HUES64 (cell line): ENCODE results near the gene CDK6.
"Not testable (repeated sequence)": the region's sequence is repeated elsewhere in the genome, so short reads cannot be mapped to it uniquely, and the experiment has no call there.

Source experiments
- H3K27ac ChIP-seq: 2 replicates; pipeline ENCODE4 v1.7.0; 2013; ENCODE audit warnings: low read depth, low read length, inconsistent platforms
- H3K27me3 ChIP-seq: 2 replicates; pipeline ENCODE4 v1.6.1; 2013; ENCODE audit warnings: mild to moderate bottlenecking, low read length; ENCODE audit not compliant: insufficient read depth
- H3K36me3 ChIP-seq: 2 replicates; pipeline ENCODE4 v1.6.1; 2013; ENCODE audit warnings: mild to moderate bottlenecking, low read length; ENCODE audit not compliant: insufficient read depth
- H3K4me1 ChIP-seq: 2 replicates; pipeline ENCODE4 v1.6.1; 2013; ENCODE audit warnings: mild to moderate bottlenecking, low read length, moderate library complexity; ENCODE audit not compliant: insufficient read depth
- H3K4me3 ChIP-seq: 2 replicates; pipeline ENCODE4 v1.5.1; 2013; ENCODE audit warnings: mild to moderate bottlenecking, low read length, moderate library complexity
- H3K9ac ChIP-seq: 2 replicates; pipeline ENCODE4 v1.6.1; 2013; ENCODE audit warnings: mild to moderate bottlenecking, low read depth, low read length
- H3K9me3 ChIP-seq: 2 replicates; pipeline ENCODE4 v1.6.1; 2013; ENCODE audit warnings: low read depth, low read length; ENCODE audit not compliant: insufficient read depth
- WGBS: fragments of 150-250, 120-280 bp; methylation state at CpG from one replicate; pipeline ENCODE4 v1.1.7; 2013; ENCODE audit warnings: missing lambda C conversion rate; 5-methylcytosine and 5-hydroxymethylcytosine counted together

Gene CDK6

GRCh38 chr7:92873776-92874175, 37.4 kb upstream of the CDK6 start:
- H3K36me3 ChIP-seq, result no peaks in the 10 kb centered on the region
- WGBS, result 70% methylated on average over 2 of the region's 2 CpGs

GRCh38 chr7:92872701-92873100, 36.3 kb upstream of the CDK6 start:
- Histone ChIP-seq H3K27ac (no peak overlapping the region), H3K4me1 (peaks cover 14% of the 10 kb centered on the region; the same call in 1 of the 2 replicates), H3K36me3 (no peaks in the 10 kb centered on the region), H3K27me3 (no peaks in the 10 kb centered on the region), H3K4me3 (no peak overlapping the region), H3K9ac (no peak overlapping the region), H3K9me3 (no peaks in the 10 kb centered on the region)

More at GRCh38 chr7:92873776-92874175, 37.4 kb upstream of the CDK6 start:
- H3K9ac ChIP-seq, result no peak overlapping the region
- H3K9me3 ChIP-seq, result no peaks in the 10 kb centered on the region
- no peaks in the 10 kb centered on the region for H3K27me3 ChIP-seq
- H3K27ac ChIP-seq, result no peak overlapping the region
- H3K4me1 ChIP-seq, result peaks cover 14% of the 10 kb centered on the region; the same call in 1 of the 2 replicates
- no peak overlapping the region for H3K4me3 ChIP-seq

- Histone ChIP-seq H3K36me3 (no peaks in the 10 kb centered on the region), H3K9ac (no peak overlapping the region), H3K27me3 (no peaks in the 10 kb centered on the region), H3K4me1 (peaks cover 10% of the 10 kb centered on the region; the same call in 1 of the 2 replicates), H3K27ac (no peak overlapping the region), H3K9me3 (no peaks in the 10 kb centered on the region), H3K4me3 (no peak overlapping the region)
These were observed 32.4 kb upstream of the CDK6 start for GRCh38 chr7:92868683-92869293.

GRCh38 chr7:92864169-92864568, 27.8 kb upstream of the CDK6 start:
- H3K27ac ChIP-seq, H3K27me3 ChIP-seq, H3K4me1 ChIP-seq, H3K36me3 ChIP-seq, H3K9ac ChIP-seq, H3K9me3 ChIP-seq, H3K4me3 ChIP-seq: not testable (repeated sequence)
- WGBS, result 77% methylated on average over 5 of the region's 5 CpGs

- Histone ChIP-seq H3K9ac (no peak overlapping the region), H3K27me3 (no peaks in the 10 kb centered on the region), H3K27ac (no peak overlapping the region), H3K4me3 (no peak overlapping the region), H3K9me3 (no peaks in the 10 kb centered on the region), H3K4me1 (peaks cover 11% of the 10 kb centered on the region; the same call in 1 of the 2 replicates), H3K36me3 (no peaks in the 10 kb centered on the region)
- 98% methylated on average over 2 of the region's 2 CpGs for WGBS
These were observed 20.1 kb upstream of the CDK6 start for GRCh38 chr7:92856436-92856835.

GRCh38 chr7:92854501-92855238, 18.3 kb upstream of the CDK6 start:
- Histone ChIP-seq H3K4me1 (peaks cover 11% of the 10 kb centered on the region; the same call in 1 of the 2 replicates), H3K27ac (no peak overlapping the region), H3K9me3 (no peaks in the 10 kb centered on the region), H3K27me3 (no peaks in the 10 kb centered on the region), H3K4me3 (no peak overlapping the region), H3K9ac (no peak overlapping the region), H3K36me3 (no peaks in the 10 kb centered on the region)
- 87% methylated on average over 5 of the region's 5 CpGs for WGBS

GRCh38 chr7:92851732-92852131, 15.4 kb upstream of the CDK6 start:
- no peak overlapping the region for H3K4me3 ChIP-seq
- no peak overlapping the region for H3K9ac ChIP-seq
- H3K36me3 ChIP-seq, result no peaks in the 10 kb centered on the region
- no peaks in the 10 kb centered on the region for H3K9me3 ChIP-seq
- 69% methylated on average over 3 of the region's 3 CpGs for WGBS
- H3K4me1 ChIP-seq, result peaks cover 11% of the 10 kb centered on the region; the same call in 1 of the 2 replicates
- H3K27ac ChIP-seq, result no peak overlapping the region
- H3K27me3 ChIP-seq, result no peaks in the 10 kb centered on the region

- no peaks in the 10 kb centered on the region for H3K36me3 ChIP-seq
- H3K27me3 ChIP-seq, result no peaks in the 10 kb centered on the region
- H3K9ac ChIP-seq, result no peak overlapping the region
- no peaks in the 10 kb centered on the region for H3K9me3 ChIP-seq
- H3K4me1 ChIP-seq, result peaks cover 11% of the 10 kb centered on the region; the same call in 1 of the 2 replicates
- 95% methylated on average over 1 of the region's 1 CpG for WGBS
- H3K27ac ChIP-seq, result no peak overlapping the region
- no peak overlapping the region for H3K4me3 ChIP-seq
These were observed 14.1 kb upstream of the CDK6 start for GRCh38 chr7:92850516-92850915.

- Histone ChIP-seq H3K4me1 (peaks cover 4% of the 10 kb centered on the region; the same call in 1 of the 2 replicates), H3K9ac (no peak overlapping the region), H3K27ac (no peak overlapping the region), H3K9me3 (no peaks in the 10 kb centered on the region), H3K36me3 (no peaks in the 10 kb centered on the region), H3K4me3 (no peak overlapping the region), H3K27me3 (no peaks in the 10 kb centered on the region)
- 84% methylated on average over 4 of the region's 4 CpGs for WGBS
These were observed 12.9 kb upstream of the CDK6 start for GRCh38 chr7:92849322-92849721.

- no peaks in the 10 kb centered on the region for H3K27me3 ChIP-seq
- H3K9me3 ChIP-seq, result no peaks in the 10 kb centered on the region
- H3K4me1 ChIP-seq, result peaks cover 3% of the 10 kb centered on the region; the same call in 1 of the 2 replicates
- H3K36me3 ChIP-seq, result no peaks in the 10 kb centered on the region
- H3K27ac ChIP-seq, result no peak overlapping the region
- H3K4me3 ChIP-seq, result no peak overlapping the region
- WGBS, result 90% methylated on average over 3 of the region's 3 CpGs
- H3K9ac ChIP-seq, result no peak overlapping the region
These were observed 12.5 kb upstream of the CDK6 start for GRCh38 chr7:92848851-92849250.

GRCh38 chr7:92848441-92848840, 12.1 kb upstream of the CDK6 start:
- WGBS, result 92% methylated on average over 2 of the region's 2 CpGs

More at GRCh38 chr7:92848441-92848840, 12.1 kb upstream of the CDK6 start:
- H3K27me3 ChIP-seq, result no peaks in the 10 kb centered on the region
- no peak overlapping the region for H3K4me3 ChIP-seq
- H3K9me3 ChIP-seq, result no peaks in the 10 kb centered on the region
- no peaks in the 10 kb centered on the region for H3K36me3 ChIP-seq
- H3K27ac ChIP-seq, result no peak overlapping the region
- H3K9ac ChIP-seq, result no peak overlapping the region
- H3K4me1 ChIP-seq, result no peaks in the 10 kb centered on the region
